GM18873 (cell line): Measurements from ENCODE around the gene PLA2G2A.
"Not testable (repeated sequence)": the region's sequence is repeated elsewhere in the genome, so short reads cannot be mapped to it uniquely, and the experiment has no call there.

Experiments used
- ATAC-seq: cut with Tn5 transposase; IDR thresholded peaks from one replicate; pipeline ENCODE4 v1.9.1; 2021; ENCODE audit warnings: mild to moderate bottlenecking, moderate library complexity, moderate number of reproducible peaks; ENCODE audit not compliant: unreplicated experiment, low FRiP score

The PLA2G2A gene

GRCh38 chr1:19934336-19934735, 45.1 kb downstream of the PLA2G2A start:
- no peak for ATAC-seq

- no peak for ATAC-seq
Measured at GRCh38 chr1:19932866-19933265, 46.6 kb downstream of the PLA2G2A start.

GRCh38 chr1:19927130-19927421, 52.3 kb downstream of the PLA2G2A start:
- not testable (repeated sequence) for ATAC-seq

- ATAC-seq, result no peak
Measured at GRCh38 chr1:19926296-19927129, 52.9 kb downstream of the PLA2G2A start.
